Right renal cortex interstitium (tissue), 3 donors: Measurements from ENCODE around the gene TEAD1. TPM values are rescaled to one million over a fixed set of nuclear protein-coding genes. Genes with fewer than 3 reads are reported as not detected.

Experiments
- DNase-seq, 3 donors: peaks; one replicate each; pipeline ENCODE4 v3.0.0-alpha.2; 2013; ENCODE audit warnings: low read depth in 3 of 3, low spot score in 2 of 3
- polyA plus RNA-seq, 3 donors: library from polyadenylated mRNA; unstranded; fragments of 120-200 nt; gene quantifications; one replicate each; pipeline ENCODE4 v1.2.1, GENCODE V29; 2013; ENCODE audit not compliant: insufficient read length in 3 of 3

The TEAD1 gene
- polyA plus RNA-seq, 3 donors = 79.7 to 82.7 (median 80.0) TPM

DNA sequence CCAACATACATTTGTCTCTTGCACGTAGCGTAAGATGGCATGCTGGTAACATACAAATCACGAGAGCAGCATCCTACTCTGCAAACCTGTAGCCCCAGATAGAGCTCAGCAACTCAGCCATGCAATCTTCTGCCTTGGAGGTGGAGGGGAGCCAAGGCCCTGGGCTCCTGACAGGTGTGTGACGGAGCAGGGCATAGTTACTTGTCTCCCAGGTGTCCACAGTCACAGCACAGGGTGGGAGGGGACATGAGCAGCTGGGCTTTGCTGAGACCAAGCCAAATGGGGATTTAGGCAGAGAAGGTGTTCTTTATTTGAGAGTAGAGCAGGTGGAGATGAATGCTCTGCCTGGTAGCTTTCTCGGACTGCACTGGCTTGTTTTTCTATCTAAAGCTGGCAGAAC is 111.7 kb downstream of the TEAD1 start:
- DNase-seq = no peak

DNA sequence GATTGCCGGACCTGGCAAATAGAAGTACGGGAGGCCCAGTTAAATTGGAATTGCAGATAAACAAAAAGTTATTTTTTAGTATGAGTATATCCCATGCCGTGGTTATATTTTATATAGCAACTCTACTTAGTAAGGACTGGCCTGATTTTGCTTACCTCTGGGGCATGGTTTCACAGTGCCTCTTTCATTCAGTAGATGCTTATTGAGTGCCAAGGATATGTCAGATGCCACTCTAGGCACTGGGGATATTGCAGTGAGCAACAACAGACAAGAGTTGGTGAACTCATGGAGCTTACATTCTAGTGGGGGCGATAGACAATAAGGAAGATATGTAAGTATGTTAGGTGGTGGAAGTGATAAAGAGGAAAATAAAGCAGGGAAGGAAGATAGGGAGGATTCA is 112.2 kb downstream of the TEAD1 start:
- no peak for DNase-seq

DNA sequence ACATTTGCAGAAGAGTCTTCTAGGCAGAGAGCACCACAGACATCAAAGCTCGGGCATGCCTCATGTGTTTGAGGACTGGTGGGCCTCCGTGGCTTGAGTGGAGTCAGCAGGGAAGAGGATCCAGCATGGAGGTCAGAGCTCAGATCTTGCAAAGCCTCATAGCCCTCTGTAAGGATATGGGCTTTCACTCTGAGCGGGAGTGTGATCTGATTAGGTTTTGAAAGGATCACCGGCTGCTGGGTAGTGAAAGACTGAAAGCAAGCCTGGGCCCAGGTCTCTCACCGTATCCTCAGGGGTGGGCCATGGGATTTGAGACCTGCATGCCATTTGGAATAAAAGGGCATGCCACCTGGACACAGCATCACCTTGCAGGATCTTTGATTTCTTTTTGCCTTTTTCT is 112.7 kb downstream of the TEAD1 start:
- no peak for DNase-seq

DNA sequence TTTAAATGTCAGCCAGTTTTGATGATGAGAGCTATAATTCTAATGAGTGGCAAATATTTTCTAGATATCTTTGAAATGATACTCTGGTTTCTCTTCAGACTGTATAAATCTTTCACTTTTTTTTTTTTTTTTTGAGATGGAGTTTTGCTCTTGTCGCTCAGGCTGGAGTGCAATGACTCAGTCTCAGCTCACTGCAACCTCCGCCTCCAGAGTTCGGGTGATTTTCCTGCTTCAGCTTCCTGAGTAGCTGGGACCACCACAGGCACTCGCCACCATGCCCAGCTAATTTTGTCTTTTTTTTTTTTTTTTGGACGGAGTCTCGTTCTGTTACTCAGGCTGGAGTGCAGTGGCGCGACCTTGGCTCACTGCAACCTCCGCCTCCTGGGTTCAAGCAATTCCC is 113.6 kb downstream of the TEAD1 start:
- DNase-seq = no peak

- DNase-seq = no peak
Measured at GRCh38 chr11:12789054-12789453, 114.8 kb downstream of the TEAD1 start.

GRCh38 chr11:12789596-12790215 is 115.5 kb downstream of the TEAD1 start:
- no peak for DNase-seq

DNA sequence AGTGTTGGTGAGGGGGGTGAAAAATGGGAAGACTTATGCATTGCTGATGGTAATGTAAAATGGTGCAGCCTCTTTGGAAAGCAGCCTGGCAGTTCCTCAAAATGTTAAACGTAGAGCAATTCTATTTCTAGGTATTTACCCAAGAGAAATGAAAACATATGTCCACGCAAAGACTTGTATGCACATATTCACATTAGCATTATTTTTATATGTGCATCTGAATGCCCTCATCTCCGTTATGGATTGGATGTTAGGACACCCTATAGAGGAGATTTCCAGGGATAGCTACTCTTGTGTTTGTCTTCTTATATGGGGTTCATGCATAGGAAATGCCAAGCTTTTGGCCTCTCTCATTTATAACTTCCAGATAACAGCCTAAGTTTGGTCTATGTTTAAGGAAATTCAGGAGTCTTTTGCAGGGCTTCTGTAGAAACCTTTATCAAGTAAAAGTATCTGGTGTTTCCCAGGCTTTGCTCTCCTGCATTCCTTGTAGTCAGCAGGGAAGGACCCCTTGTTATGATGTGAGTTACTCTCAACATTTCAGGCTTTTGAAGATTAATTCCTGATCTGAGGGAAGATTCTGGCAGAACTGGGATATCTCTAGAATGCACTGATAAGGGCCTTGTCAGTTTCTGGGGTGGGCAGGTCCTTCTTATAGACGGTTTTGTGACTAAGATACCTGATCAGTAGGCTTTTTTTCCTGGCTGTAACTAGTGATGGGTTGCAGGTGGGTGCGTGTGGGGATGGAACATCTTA is 116.8 kb downstream of the TEAD1 start:
- no peak for DNase-seq

DNA sequence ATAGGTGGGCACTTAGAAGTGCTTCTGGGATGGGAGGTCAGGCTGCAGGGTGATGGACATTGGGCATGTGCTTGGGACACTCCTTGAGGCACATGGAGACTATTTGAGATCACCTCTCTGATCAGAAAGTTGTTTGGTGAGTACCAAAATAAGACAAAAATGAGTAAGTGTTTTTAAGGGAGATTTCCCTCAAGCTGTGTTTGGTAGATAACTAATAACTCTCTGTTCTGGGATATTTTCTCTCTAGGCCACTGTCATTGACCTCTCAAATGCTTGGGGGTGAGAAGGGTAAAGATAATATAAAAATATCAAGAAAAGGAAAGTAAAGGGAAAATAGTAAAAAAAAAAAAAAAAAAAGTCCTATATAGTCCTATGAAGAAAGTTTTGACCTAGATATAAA is 117.8 kb downstream of the TEAD1 start:
- DNase-seq = no peak

DNA sequence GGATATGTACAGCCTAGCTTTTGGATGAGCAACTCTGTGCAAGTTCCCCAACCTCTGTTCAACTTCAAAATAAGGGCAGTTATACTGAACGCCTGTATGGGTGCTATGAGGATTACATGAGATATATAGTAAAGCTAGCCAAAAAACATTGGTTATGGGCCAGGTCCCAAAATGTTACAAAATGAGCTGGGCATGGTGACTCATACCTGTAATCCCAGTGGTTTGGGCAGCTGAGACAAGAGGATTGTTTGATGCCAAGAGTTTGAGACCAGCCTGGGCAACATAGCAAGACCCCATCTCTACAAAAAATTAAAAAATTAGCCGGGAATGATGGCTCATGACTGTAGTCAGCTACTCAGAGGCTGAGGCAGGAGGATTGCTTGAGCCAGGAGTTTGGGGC is 118.4 kb downstream of the TEAD1 start:
- DNase-seq = no peak

DNA sequence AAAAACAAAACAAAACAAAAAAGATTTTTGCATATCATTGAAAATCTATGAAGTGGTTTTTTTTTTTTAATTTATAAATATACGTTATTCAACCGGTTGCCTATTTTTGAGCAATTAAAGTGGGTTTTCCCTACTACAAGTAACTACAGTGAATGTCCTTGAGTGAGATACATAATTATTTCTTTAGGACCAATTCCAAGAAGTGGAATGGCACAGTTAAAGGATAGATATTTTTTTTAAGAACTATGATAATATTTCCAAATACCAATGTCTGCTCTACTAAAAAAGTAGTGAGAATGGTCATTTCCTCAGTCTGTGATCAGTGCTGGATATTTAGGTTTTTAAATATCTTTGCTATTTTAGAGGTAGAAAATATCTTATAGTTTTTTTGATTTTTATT is 118.8 kb downstream of the TEAD1 start:
- DNase-seq = no peak

- no peak for DNase-seq
Measured at GRCh38 chr11:12793506-12793905, 119.3 kb downstream of the TEAD1 start.

DNA sequence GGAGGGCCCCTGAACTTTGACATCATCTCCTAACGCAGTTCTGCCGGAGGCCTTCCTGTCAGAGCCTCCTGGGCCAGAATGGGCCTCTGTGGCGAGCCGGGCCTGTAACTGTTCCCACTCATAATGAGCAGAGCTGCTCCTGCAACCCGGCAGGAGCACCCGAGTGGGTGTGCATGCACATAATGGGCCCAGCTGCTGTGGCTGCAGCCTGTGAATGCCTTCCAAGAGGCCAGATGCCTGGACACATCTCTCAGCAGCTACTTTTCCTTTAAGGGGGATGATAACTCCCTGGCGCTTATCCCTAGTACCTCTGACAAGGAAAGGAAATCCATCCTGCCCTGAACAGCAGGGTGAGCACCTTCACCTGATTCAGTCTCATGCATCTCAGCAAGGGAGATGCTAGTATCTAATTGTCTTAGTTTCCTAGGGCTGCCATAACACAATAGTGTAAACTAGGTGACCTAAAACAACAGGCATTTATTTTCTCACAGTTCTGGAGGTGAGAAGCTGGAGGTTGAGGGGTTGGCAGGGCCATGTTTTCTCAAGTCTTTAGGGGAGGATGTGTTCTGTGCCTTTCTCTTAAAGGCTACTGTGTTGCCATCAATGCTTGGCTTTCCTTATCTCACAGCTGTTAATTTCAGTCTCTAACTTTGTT is 120.5 kb downstream of the TEAD1 start:
- DNase-seq = no peak

DNA sequence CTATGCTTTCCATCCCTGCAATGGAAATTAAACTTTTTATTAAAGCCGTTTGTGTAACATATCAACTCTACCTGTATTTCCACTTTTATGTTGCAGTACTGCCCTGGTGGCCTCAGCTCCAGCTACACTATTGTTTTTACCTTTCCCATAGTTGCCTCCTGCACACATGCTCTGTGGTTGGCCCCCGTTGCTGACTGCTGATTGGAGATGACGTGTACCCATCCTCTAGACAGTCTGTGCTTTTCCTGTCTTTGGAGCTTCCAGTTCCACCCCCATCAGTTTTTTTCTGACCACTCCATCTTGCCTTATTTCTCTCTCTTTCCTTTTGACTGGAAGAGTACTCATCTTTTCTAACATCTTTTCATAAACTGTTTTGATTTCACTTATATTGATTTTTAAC is 123.8 kb downstream of the TEAD1 start:
- no peak for DNase-seq

DNA sequence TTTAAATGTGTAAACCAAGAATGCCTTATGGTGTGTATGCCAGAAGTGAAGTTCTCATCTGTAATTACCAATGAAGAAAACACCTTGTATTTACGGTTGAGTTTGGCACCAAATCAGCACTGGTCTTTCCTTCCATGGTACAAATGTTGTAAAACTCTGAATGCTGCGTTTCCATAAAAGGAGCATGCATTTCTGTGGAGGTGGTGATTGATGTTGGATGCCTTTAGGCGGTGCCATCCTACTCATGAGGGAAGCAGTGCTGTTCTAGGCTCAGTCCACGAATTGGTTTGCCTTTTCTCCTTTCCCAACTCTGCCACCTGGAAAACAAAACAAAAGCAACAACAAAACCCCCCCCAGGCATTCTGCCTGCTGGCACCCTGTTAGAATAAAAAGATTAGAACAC is 124.4 kb downstream of the TEAD1 start:
- DNase-seq = no peak

- DNase-seq = no peak
Measured at GRCh38 chr11:12799334-12799835, 125.2 kb downstream of the TEAD1 start.

DNA sequence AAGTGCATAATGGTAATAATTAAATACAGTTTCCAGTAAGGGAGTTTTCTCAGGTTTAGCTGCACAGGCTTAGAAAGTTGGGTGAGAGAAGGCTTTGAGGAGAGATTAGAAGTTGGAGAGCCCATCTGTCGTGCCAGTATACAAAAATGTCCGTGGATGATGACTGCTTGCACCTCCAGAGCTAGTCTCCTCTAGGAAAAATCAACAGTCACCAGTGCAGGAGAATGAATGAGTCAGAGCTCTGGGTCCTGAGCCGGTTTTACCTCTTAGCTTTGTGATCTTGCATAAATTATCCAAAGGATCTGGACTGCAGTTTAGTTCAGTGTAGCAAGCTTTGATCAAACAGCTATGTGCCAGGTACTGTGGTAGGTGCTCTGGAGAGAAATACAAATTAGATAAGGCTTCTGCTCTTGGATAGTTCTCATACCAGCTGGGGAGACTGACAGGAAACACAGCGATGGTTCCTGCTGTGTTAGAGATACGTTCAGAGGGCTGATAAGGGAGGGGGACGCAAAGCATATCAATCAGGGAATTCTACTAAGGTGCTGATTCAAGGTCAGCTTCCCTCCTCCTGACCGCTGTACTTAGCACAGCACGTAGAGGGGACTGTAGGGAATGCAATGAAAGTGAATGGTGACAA is 125.9 kb downstream of the TEAD1 start:
- no peak for DNase-seq

- no peak for DNase-seq
Measured at GRCh38 chr11:12800871-12801270, 126.7 kb downstream of the TEAD1 start.

DNA sequence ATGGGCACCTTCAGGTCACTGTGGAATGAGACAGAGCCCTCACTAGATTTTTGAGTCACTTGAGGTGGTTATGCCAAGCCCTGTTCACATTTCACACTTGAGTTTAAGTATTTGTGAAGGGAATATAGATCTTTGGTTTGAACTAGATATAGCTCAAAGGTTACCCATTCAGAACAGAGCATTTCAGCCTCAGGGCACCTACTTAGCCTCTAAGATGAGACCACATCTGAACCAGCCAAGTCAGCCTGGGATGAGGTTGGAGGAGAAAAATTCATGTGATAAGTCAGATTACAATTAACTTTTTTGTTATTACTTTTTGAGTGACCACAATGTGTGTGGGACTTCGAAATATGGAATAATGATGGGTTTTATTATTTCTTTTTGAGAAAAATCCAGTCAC is 127.8 kb downstream of the TEAD1 start:
- no peak for DNase-seq

- DNase-seq = peak in 2 of 3 donors; percentile 56 to 59
Measured at GRCh38 chr11:12802418-12803085, 128.3 kb downstream of the TEAD1 start.

GRCh38 chr11:12803086-12803826 is 129.0 kb downstream of the TEAD1 start:
- no peak for DNase-seq
